ENCODE measurements around the gene BMPR2.

BMPR2 gene

DNA sequence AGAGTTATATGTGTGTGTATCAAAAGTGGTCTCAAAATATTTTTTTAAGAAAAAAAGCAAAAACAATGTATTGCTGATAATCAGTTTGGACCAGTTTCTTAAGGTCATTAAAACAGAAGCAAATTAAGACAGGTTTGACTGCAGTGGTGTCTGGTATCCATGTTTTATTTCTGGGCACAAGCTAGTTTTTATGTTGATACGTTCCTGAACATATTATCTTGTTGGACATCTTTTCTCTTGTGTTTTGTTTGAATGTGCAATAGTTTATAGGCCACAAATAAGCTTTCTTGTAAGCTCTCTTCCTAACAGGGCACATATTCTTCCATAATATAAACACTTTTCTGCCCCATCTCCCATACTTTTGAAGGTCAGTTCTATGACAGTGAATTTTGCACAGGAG, 184.1 kb downstream of the BMPR2 start:
- no peak overlapping the region for H3K4me2 ChIP-seq (ENCODE audit: low read length, poor library complexity, severe bottlenecking)
- peaks cover 34 to 44% of the 10 kb centered on the region in 2 experiments for H3K36me3 ChIP-seq (ENCODE audit: control insufficient read depth in 1 of 2, insufficient read depth in 2 of 2, low read depth in 1 of 2, low read length in 2 of 2)
- H4K8ac ChIP-seq (ENCODE audit: low read length) = no peak overlapping the region
- no peak for DNase-seq
- no peak overlapping the region for H2AK5ac ChIP-seq (ENCODE audit: low read length, severe bottlenecking)
- no peak overlapping the region for H2AFZ ChIP-seq (ENCODE audit: low read depth, low read length)
- no peak overlapping the region for H3K4me3 ChIP-seq (ENCODE audit: insufficient read depth in 1 of 2, low read depth in 1 of 2, low read length in 2 of 2)
- no peak overlapping the region for H2BK12ac ChIP-seq (ENCODE audit: low read length in 2 of 2)
- H3K4ac ChIP-seq (ENCODE audit: low read depth in 1 of 2, low read length in 2 of 2) = no peak overlapping the region
- no peaks in the 10 kb centered on the region for H3K4me1 ChIP-seq (ENCODE audit: control insufficient read depth, insufficient read depth, low read depth, low read length)
- H3K23ac ChIP-seq (ENCODE audit: low read length in 2 of 2) = no peak overlapping the region
- no peak overlapping the region for H2BK5ac ChIP-seq (ENCODE audit: low read depth, low read length, poor library complexity, severe bottlenecking)
- H3K27me3 ChIP-seq (ENCODE audit: control insufficient read depth in 1 of 2, insufficient read depth in 1 of 2, low read length in 2 of 2) = no peaks in the 10 kb centered on the region
- H2BK120ac ChIP-seq (ENCODE audit: low read depth, low read length) = no peak overlapping the region
- no peak overlapping the region for H3K27ac ChIP-seq (ENCODE audit: low read length, poor library complexity, severe bottlenecking)
- H3K9ac ChIP-seq (ENCODE audit: low read length) = no peak overlapping the region
- peaks cover 4% of the 10 kb centered on the region for H3K79me1 ChIP-seq (replicated peaks; ENCODE audit: low read length, poor library complexity, severe bottlenecking)
- H3K14ac ChIP-seq (ENCODE audit: low read length in 2 of 2) = no peak overlapping the region
- 100% methylated on average over 1 of the region's 1 CpG for WGBS
- H3K9me3 ChIP-seq (ENCODE audit: control insufficient read depth, low read length) = no peaks in the 10 kb centered on the region
- H4K91ac ChIP-seq (ENCODE audit: low read length) = no peak overlapping the region
- no peak overlapping the region for H3K18ac ChIP-seq (ENCODE audit: low read depth in 1 of 2, low read length in 2 of 2)
- no peak overlapping the region for H2BK15ac ChIP-seq (ENCODE audit: low read depth, poor library complexity, severe bottlenecking)

DNA sequence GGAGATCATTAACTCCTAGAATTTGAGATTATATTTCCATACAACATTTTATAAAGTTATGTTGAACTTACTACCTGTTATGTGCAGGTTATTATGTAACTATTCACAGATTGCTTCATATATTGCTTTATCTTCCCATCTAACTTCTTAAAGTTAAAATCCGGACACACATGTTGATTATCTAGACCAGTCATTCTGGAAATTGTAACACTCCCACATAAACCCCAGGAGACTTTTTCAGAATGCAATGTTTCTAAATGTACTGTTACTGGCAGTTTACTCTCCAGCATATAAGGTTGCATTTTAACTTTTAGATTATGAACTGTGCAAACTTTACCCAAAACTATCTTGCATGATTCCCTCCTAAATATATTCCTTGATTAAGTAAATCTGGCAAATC, 188.1 kb downstream of the BMPR2 start:
- no peak overlapping the region for H3K27ac ChIP-seq (ENCODE audit: low read length, poor library complexity, severe bottlenecking)
- H3K4me3 ChIP-seq (ENCODE audit: insufficient read depth in 1 of 2, low read depth in 1 of 2, low read length in 2 of 2) = no peak overlapping the region
- H3K4me2 ChIP-seq (ENCODE audit: low read length, poor library complexity, severe bottlenecking) = no peak overlapping the region
- H3K18ac ChIP-seq (ENCODE audit: low read depth in 1 of 2, low read length in 2 of 2) = no peak overlapping the region
- no peak overlapping the region for H2BK12ac ChIP-seq (ENCODE audit: low read length in 2 of 2)
- no peak overlapping the region for H4K8ac ChIP-seq (ENCODE audit: low read length)
- H3K14ac ChIP-seq (ENCODE audit: low read length in 2 of 2) = no peak overlapping the region
- H3K4ac ChIP-seq (ENCODE audit: low read depth in 1 of 2, low read length in 2 of 2) = no peak overlapping the region
- H2AK5ac ChIP-seq (ENCODE audit: low read length, severe bottlenecking) = no peak overlapping the region
- no peak overlapping the region for H2BK15ac ChIP-seq (ENCODE audit: low read depth, poor library complexity, severe bottlenecking)
- H3K4me1 ChIP-seq (ENCODE audit: control insufficient read depth, insufficient read depth, low read depth, low read length) = no peaks in the 10 kb centered on the region
- no peak overlapping the region for H2AFZ ChIP-seq (ENCODE audit: low read depth, low read length)
- WGBS = 75% methylated on average over 1 of the region's 1 CpG
- H3K9ac ChIP-seq (ENCODE audit: low read length) = no peak overlapping the region
- no peaks in the 10 kb centered on the region for H3K27me3 ChIP-seq (ENCODE audit: control insufficient read depth in 1 of 2, insufficient read depth in 1 of 2, low read length in 2 of 2)
- peaks cover 2% of the 10 kb centered on the region for H3K79me1 ChIP-seq (replicated peaks; ENCODE audit: low read length, poor library complexity, severe bottlenecking)
- no peak overlapping the region for H2BK5ac ChIP-seq (ENCODE audit: low read depth, low read length, poor library complexity, severe bottlenecking)
- no peak overlapping the region for H3K23ac ChIP-seq (ENCODE audit: low read length in 2 of 2)
- H4K91ac ChIP-seq (ENCODE audit: low read length) = no peak overlapping the region
- no peaks in the 10 kb centered on the region for H3K9me3 ChIP-seq (ENCODE audit: control insufficient read depth, low read length)
- H3K36me3 ChIP-seq (ENCODE audit: control insufficient read depth in 1 of 2, insufficient read depth in 2 of 2, low read depth in 1 of 2, low read length in 2 of 2) = peaks cover 9 to 22% of the 10 kb centered on the region in 2 experiments
- no peak for DNase-seq
- H2BK120ac ChIP-seq (ENCODE audit: low read depth, low read length) = no peak overlapping the region

DNA sequence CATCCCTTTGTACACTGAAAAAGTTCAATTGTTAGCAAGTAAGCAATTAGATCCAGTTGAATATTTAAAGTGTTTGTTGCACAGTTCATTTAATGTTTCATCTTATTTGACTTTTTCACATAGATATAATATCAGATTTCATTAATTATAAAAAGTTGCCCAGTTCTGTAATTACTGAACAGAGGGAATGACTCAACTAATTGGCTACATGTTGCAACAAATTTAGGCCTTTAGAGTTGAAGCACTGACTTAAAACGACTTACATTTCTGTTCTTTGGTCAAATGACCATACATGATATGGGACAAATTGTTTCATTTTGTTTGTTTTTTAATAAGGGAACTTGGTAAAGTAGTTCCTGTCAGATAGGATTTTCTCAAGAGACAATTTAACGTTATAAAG, 190.2 kb downstream of the BMPR2 start:
- Histone ChIP-seq H2BK120ac (ENCODE audit: low read depth, low read length) (no peak overlapping the region), H4K8ac (ENCODE audit: low read length) (no peak overlapping the region), H3K27me3 (ENCODE audit: control insufficient read depth in 1 of 2, insufficient read depth in 1 of 2, low read length in 2 of 2) (no peaks in the 10 kb centered on the region), H3K4ac (ENCODE audit: low read depth in 1 of 2, low read length in 2 of 2) (no peak overlapping the region), H3K4me3 (ENCODE audit: insufficient read depth in 1 of 2, low read depth in 1 of 2, low read length in 2 of 2) (no peak overlapping the region), H3K18ac (ENCODE audit: low read depth in 1 of 2, low read length in 2 of 2) (no peak overlapping the region), H2BK12ac (ENCODE audit: low read length in 2 of 2) (no peak overlapping the region), H2AK5ac (ENCODE audit: low read length, severe bottlenecking) (no peak overlapping the region), H3K4me1 (ENCODE audit: control insufficient read depth, insufficient read depth, low read depth, low read length) (no peaks in the 10 kb centered on the region), H2AFZ (ENCODE audit: low read depth, low read length) (no peak overlapping the region), H3K79me1 (replicated peaks; ENCODE audit: low read length, poor library complexity, severe bottlenecking) (no peaks in the 10 kb centered on the region), H3K36me3 (ENCODE audit: control insufficient read depth in 1 of 2, insufficient read depth in 2 of 2, low read depth in 1 of 2, low read length in 2 of 2) (peaks cover 6% of the 10 kb centered on the region in 2 experiments), H2BK15ac (ENCODE audit: low read depth, poor library complexity, severe bottlenecking) (no peak overlapping the region), H2BK5ac (ENCODE audit: low read depth, low read length, poor library complexity, severe bottlenecking) (no peak overlapping the region), H3K4me2 (ENCODE audit: low read length, poor library complexity, severe bottlenecking) (no peak overlapping the region), H3K9me3 (ENCODE audit: control insufficient read depth, low read length) (no peaks in the 10 kb centered on the region), H3K23ac (ENCODE audit: low read length in 2 of 2) (no peak overlapping the region), H3K9ac (ENCODE audit: low read length) (no peak overlapping the region), H3K27ac (ENCODE audit: low read length, poor library complexity, severe bottlenecking) (no peak overlapping the region), H4K91ac (ENCODE audit: low read length) (no peak overlapping the region), H3K14ac (ENCODE audit: low read length in 2 of 2) (no peak overlapping the region)
- WGBS = 100% methylated on average over 1 of the region's 2 CpGs
- DNase-seq = no peak

DNA sequence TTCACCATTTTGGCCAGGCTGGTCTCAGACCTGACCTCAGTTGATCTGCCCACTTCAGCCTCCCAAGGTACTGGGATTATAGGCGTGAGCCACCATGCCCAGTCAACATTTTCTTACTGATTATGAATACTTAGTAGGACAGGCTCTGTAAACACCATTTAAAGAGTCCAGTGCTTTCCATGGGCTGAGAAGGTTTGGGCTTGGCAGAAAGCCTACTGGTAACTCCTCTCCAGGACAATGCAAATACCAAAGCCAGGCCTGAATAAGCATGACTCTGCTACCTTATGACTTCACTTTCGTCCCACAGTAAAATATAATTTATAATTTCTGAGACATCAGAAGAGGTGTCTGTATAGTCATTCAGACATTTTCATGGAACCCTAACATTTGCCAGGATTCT, 198.4 kb downstream of the BMPR2 start:
- H2BK120ac ChIP-seq (ENCODE audit: low read depth, low read length) = no peak overlapping the region
- no peak overlapping the region for H3K14ac ChIP-seq (ENCODE audit: low read length in 2 of 2)
- no peaks in the 10 kb centered on the region for H3K4me1 ChIP-seq (ENCODE audit: control insufficient read depth, insufficient read depth, low read depth, low read length)
- H4K91ac ChIP-seq (ENCODE audit: low read length) = no peak overlapping the region
- H3K27me3 ChIP-seq (ENCODE audit: control insufficient read depth in 1 of 2, insufficient read depth in 1 of 2, low read length in 2 of 2) = no peaks in the 10 kb centered on the region
- H3K18ac ChIP-seq (ENCODE audit: low read depth in 1 of 2, low read length in 2 of 2) = no peak overlapping the region
- no peak overlapping the region for H2AFZ ChIP-seq (ENCODE audit: low read depth, low read length)
- H3K27ac ChIP-seq (ENCODE audit: low read length, poor library complexity, severe bottlenecking) = no peak overlapping the region
- H3K4me2 ChIP-seq (ENCODE audit: low read length, poor library complexity, severe bottlenecking) = no peak overlapping the region
- no peak overlapping the region for H4K8ac ChIP-seq (ENCODE audit: low read length)
- H2BK5ac ChIP-seq (ENCODE audit: low read depth, low read length, poor library complexity, severe bottlenecking) = no peak overlapping the region
- H3K9me3 ChIP-seq (ENCODE audit: control insufficient read depth, low read length) = no peaks in the 10 kb centered on the region
- H2AK5ac ChIP-seq (ENCODE audit: low read length, severe bottlenecking) = no peak overlapping the region
- WGBS = no CpG with 5 or more reads among the region's 2 CpGs
- H3K4me3 ChIP-seq (ENCODE audit: insufficient read depth in 1 of 2, low read depth in 1 of 2, low read length in 2 of 2) = no peak overlapping the region
- H3K4ac ChIP-seq (ENCODE audit: low read depth in 1 of 2, low read length in 2 of 2) = no peak overlapping the region
- no peaks in the 10 kb centered on the region for H3K79me1 ChIP-seq (replicated peaks; ENCODE audit: low read length, poor library complexity, severe bottlenecking)
- no peak overlapping the region for H2BK15ac ChIP-seq (ENCODE audit: low read depth, poor library complexity, severe bottlenecking)
- no peaks in the 10 kb centered on the region for H3K36me3 ChIP-seq (ENCODE audit: control insufficient read depth in 1 of 2, insufficient read depth in 2 of 2, low read depth in 1 of 2, low read length in 2 of 2)
- no peak overlapping the region for H3K23ac ChIP-seq (ENCODE audit: low read length in 2 of 2)
- H3K9ac ChIP-seq (ENCODE audit: low read length) = no peak overlapping the region
- no peak overlapping the region for H2BK12ac ChIP-seq (ENCODE audit: low read length in 2 of 2)
- no peak for DNase-seq

All from mesenchymal stem cell (in vitro differentiated cells and primary cell).